CD4-positive, alpha-beta T cell treated with Interleukin-4 for 4 hours (primary cell): ENCODE results near the gene AKTIP.
"Not testable (repeated sequence)": the region's sequence is repeated elsewhere in the genome, so short reads cannot be mapped to it uniquely, and the experiment has no call there.

Source experiments
- DNase-seq: peaks from one replicate; pipeline ENCODE4 v3.0.0-alpha.2; 2020

Gene AKTIP

GRCh38 chr16:53515259-53515658 lies 12.2 kb upstream of the AKTIP start:
- DNase-seq, result no peak

GRCh38 chr16:53512795-53513194 lies 9.8 kb upstream of the AKTIP start:
- not testable (repeated sequence) for DNase-seq

DNA sequence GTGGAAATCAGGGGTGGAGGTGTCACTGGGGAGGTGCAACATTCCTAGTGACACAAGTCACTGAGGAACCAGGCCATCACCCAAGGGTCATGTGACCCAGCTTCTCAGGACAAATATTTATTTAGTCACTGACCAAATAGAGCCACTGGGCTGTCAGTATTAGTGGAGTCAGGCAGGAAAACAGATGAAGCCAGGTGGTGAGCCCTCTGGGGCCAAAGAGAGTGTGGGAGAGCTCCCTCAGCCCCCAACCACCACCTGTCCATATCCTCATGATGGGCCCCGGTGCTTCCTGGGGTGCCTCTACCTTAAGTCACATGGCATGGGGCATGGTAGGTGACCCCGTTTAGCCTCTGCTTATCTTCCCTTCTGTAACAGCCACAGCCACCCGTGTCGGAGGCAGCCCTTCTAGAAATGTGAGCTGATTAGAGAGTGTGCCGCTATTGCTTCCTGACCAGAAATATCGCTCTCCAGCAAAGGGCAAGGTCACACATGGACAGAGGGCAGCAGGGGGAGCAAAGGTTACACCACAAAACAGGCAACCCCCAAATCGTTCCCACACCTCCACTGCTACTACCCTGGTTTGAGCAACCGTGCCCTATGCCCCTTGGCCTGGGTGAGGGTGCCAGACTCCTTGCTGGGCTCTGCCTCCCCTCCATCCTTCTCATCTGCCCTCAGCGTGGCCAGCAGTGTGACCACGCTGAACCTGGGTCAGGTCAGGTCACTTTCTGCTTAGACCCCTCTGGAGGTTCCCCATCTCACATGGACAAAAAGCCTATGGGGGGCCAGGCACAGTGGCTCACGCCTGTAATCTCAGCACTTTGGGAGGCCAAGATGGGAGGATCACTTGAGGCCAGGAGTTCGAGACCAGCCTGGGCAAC lies 8.6 kb upstream of the AKTIP start:
- DNase-seq, result no peak

DNA sequence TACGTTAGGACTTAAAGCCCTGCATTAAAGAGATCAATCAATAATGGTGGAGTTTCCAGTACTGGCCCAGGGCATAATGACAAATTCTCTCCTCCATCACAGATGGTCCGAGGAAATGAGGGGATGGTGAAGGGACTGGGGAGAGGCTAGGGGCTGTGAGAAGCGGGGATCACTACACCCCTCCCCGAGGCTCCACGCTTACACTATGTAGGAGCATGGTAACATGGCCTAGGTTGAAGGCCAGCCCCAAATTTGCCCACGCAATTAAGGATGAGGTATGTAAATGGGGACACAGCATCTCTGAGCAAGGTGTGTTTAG lies 8.0 kb upstream of the AKTIP start:
- DNase-seq, result no peak

GRCh38 chr16:53510704-53511070 lies 7.7 kb upstream of the AKTIP start:
- no peak for DNase-seq

- peak; percentile 58 for DNase-seq
Observed at GRCh38 chr16:53509906-53510703, 7.1 kb upstream of the AKTIP start.

- DNase-seq, result no peak
Observed at GRCh38 chr16:53507464-53508179, 4.6 kb upstream of the AKTIP start.

GRCh38 chr16:53506254-53506653 lies 3.2 kb upstream of the AKTIP start:
- DNase-seq, result no peak

DNA sequence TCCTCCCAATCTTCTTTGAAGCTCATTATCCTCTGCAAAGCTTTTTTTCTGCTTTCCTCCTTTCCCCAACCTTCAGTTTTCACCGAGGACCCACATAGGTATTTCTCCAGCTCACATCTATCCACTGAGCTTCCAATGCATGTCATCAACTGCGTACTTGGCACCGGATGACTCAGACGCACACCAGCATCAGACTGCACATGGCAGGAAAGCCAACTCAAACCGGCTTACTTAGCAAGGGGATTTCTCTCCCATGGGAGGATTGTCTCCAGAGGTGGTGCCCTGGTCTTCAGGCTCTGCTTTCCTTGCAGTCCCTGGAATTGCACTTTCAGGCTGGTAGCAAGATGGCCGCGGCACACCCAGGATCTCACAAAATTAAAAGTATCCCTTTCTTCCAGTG lies 1.7 kb upstream of the AKTIP start:
- no peak for DNase-seq

- no peak for DNase-seq
Observed at GRCh38 chr16:53503991-53504663, 1.1 kb upstream of the AKTIP start.

DNA sequence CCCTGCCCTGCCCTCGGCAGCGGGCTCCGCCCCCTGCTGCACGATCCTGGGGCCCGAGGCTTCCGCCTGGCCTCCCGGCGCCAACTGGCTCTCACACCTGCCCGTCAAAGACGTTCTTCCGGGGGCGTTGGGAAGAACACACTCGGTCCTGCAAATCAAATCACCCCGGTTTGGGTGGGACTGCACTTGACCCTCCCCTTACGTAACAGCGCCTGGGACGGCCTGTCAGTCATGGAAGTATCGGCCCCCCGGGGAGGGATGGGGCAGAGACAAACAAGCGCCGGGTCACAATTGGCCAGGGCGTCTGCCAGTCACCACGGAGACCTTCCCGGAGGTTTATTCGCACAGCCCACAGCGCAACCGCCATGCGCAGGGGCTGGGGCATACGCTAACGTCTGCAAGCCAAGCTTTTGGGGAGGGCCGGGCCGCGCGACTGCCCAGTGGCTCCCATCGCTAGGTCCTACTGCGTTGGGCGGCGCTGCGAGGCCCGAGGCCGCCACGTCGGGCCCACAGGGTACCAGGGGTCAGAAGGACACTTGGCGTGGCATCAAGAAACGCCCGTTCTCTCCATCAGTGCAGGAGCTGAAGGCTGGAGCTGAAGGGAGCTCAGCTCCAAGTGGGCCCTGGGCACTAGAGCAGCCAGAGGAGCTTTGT lies 388 bp upstream of the AKTIP start:
- peak; percentile 100 for DNase-seq

DNA sequence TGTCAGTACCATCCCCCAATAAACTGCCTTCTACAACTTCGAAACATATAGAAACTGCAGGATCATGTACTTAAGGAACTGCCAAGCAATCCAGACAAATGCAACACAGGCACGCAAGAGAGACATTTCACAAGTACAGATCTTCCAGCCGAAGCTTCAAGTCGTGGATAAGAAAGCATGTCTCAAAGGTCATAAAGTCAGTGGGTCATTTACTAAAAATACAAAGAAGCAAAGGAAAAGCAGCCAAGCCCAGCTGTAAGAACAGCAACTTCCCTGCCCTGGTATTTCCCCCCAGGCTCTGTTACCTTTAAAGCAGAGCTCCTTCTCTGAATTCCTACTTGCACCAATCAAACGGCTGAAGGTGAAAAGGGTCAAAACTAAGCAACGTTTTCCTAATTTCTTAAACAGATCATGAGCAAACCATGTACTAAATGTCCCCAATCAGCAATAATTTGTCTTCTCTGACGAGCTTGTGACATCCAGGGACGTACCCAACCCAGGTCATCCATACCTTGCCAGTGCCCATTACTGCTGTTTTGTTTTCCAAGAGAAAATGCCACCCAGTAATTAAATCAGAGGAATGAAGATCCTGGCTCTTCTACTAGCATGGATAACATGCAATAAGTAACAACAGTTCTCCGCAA lies 1.7 kb downstream of the AKTIP start:
- DNase-seq, result no peak

DNA sequence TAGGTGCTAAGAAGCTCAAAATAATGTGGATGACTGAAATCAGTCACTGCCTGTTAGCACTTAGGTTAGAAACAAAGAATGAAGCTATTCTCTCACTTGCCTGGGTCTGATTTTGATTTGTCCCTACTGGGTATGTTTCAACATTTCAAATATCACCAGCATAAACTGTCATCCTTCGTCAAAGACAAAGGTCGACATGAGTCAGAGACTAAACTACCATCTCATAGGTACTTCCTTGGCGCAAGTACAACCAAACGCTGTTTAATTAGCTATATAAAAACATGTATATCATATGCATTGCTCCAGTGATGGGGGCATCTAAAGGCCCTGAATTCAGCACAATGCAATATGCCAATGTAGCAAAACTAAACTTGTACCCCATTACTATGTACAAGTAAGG lies 4.0 kb downstream of the AKTIP start:
- no peak for DNase-seq

DNA sequence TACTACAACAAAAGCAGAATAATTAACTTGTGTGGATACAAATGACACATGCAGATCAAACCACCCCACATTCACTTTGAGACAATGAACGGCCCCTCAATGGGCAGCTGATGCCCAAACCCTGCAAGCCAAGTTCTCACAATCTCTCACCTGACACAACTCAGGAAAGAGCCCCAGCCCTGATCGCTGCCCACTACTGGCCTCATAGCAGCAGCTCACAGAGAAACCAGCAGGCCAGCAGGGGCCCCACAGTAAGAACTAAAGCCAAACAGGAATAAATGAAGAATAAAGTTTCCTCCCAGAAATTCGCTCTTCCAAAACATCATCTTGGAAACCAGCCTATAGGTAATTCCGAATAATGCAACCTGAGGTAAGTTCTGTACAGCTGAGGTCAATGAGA lies 7.7 kb downstream of the AKTIP start:
- no peak for DNase-seq

DNA sequence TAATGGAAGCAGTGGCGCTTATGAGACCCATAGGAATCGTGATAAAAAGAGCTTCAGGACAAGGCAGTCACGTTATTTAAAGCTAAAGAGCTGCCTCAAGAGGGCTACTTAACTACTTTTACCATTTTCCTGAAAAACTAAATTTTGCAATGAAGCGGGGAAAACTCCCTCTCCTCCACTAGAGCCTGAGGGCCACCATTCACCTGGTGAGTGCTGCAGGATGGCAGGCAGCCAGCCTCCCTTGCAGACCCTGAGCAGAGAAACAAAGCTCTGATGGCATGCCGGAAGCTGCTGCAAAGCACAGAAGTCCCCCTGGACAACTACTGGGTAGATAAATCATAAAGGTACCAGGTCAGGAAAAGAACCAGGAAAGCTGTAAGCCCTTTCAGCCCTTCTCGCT lies 8.4 kb downstream of the AKTIP start:
- DNase-seq, result no peak

- DNase-seq, result no peak
Observed at GRCh38 chr16:53492503-53492902, 10.5 kb downstream of the AKTIP start.

DNA sequence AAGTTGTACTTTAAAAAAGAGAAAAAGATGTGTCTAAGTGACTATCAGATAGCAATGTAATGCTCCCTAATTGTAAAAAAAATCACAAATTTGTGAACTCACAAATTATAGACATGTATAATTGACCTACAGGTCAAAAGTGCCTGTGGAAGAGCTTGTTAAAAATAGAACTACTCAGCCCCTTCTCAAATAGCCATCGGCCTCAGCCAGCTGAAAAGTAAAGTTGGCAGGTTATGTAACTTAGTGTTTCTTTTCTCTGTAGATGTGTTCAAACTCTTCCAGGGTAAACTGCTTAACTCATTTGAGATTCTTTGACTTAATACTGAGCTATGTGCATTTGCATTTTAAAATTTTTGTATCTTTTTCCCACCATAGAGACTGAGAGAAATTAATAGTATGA lies 13.3 kb downstream of the AKTIP start:
- no peak for DNase-seq

GRCh38 chr16:53486230-53486629 lies 16.8 kb downstream of the AKTIP start:
- no peak for DNase-seq

- no peak for DNase-seq
Observed at GRCh38 chr16:53484542-53484941, 18.5 kb downstream of the AKTIP start.

DNA sequence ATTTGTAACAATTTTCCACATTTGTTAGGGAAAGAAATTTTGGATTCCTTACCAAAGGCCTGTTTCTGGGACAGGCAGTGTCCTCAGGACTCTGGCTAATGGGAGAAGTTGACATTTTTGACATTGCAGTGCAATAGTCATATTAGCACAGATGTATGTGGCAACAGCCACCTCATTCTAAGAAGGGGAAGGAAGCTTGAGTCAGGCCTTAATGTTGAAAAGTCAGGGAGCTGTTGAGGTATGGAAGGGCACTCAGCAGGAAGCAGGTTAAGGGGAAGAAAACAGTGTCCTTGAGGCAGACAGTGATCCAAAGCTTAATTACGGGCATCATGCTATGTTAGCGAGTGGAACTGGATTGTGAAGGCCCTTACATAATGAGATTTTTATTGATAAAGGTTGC lies 20.9 kb downstream of the AKTIP start:
- DNase-seq, result no peak

DNA sequence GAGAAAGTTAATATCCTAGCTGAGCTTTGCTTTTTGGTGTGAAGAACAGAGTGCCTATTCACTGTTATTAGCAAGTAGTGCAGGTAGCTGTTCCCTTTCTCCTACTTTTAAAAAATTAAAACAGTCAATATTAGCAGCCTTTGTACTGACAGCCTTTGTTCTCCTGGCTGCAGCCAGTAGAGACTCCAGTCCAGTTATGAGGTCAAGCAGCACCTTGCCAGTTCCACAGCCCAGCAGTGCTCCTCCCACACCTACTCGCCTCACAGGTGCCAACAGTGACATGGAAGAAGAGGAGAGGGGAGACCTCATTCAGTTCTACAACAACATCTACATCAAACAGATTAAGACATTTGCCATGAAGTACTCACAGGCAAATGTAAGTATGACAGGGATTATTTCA lies 22.6 kb downstream of the AKTIP start:
- DNase-seq, result no peak

DNA sequence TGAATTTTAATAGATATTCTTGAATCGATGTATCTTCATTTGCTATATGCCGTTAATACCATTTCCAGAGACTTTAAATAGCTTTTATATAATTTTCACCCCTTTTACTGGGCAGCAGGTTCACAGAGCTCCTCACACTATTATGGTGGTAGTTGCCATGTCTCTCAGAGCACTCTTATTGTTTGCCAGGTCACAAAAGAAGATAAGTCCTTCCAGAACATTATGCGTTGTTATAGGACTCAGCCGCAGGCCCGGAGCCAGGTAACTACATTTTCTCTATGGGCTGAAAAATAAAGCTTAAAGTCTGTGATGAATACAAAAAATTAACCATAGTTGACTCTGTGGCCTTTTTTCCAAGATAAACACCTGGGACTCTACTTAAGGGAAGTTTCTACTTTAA lies 24.0 kb downstream of the AKTIP start:
- no peak for DNase-seq
